CD8-positive, alpha-beta memory T cell (primary cell): ENCODE measurements around the gene MAP4K3. TPM values are rescaled to one million over a fixed set of nuclear protein-coding genes. Genes with fewer than 3 reads are reported as not detected.
A peak's percentile ranks its signal among the peaks of the same experiment; 100 is the strongest.

Experiments used
- CTCF ChIA-PET: fragments of 350-600 bp; sonication (Branson Sonifier 250); formaldehyde crosslinking; loops from one replicate; lab custom pipeline; 2021; ENCODE audit warnings: antibody characterized with exemption; lab: Charles Lee
- POLR2A ChIA-PET: fragments of 350-600 bp; sonication (Branson Sonifier 250); formaldehyde crosslinking; loops from one replicate; lab custom pipeline; 2021; ENCODE audit warnings: antibody characterized with exemption; lab: Charles Lee
- DNase-seq, 5 donors: peaks; one replicate each; pipeline versions ENCODE4 v3.0.0 to v3.0.0-alpha.2; 2020 to 2022; ENCODE audit warnings: mixed read lengths in 1 of 5
- H3K27ac ChIP-seq: one replicate; pipeline ENCODE4 v1.7.0; 2013; ENCODE audit warnings: low read depth, mild to moderate bottlenecking, low read length, moderate library complexity
- H3K27me3 ChIP-seq: 2 replicates; pipeline ENCODE4 v1.7.0; 2013; ENCODE audit warnings: low read length, mild to moderate bottlenecking; ENCODE audit not compliant: insufficient read depth, poor library complexity, severe bottlenecking
- H3K36me3 ChIP-seq: 2 replicates; pipeline ENCODE4 v1.7.0; 2013; ENCODE audit warnings: mild to moderate bottlenecking, low read length, moderate library complexity; ENCODE audit not compliant: insufficient read depth
- H3K4me1 ChIP-seq: 2 replicates; pipeline ENCODE4 v1.7.0; 2013; ENCODE audit warnings: mild to moderate bottlenecking, low read length, moderate library complexity; ENCODE audit not compliant: insufficient read depth
- H3K4me3 ChIP-seq: 2 replicates; pipeline ENCODE4 v1.7.0; 2013; ENCODE audit warnings: mild to moderate bottlenecking, low read length
- H3K9me3 ChIP-seq: 2 replicates; pipeline ENCODE4 v1.7.0; 2013; ENCODE audit warnings: mild to moderate bottlenecking, low read length
- H3K27ac Mint-ChIP-seq, 8 donors: one replicate each; pipeline ENCODE4 v1.8.0; 2020 to 2021; ENCODE audit warnings: mixed read lengths in 8 of 8, mild to moderate bottlenecking in 6 of 8, inconsistent platforms in 3 of 8, moderate library complexity in 3 of 8
- H3K27me3 Mint-ChIP-seq, 2 donors: one replicate each; pipeline ENCODE4 v1.8.0; 2020 to 2021; ENCODE audit warnings: mixed read lengths in 2 of 2, mild to moderate bottlenecking in 1 of 2, moderate library complexity in 1 of 2
- H3K36me3 Mint-ChIP-seq, 3 donors: one replicate each; pipeline ENCODE4 v1.8.0; 2020 to 2021; ENCODE audit warnings: mixed read lengths in 3 of 3, inconsistent platforms in 1 of 3, mild to moderate bottlenecking in 1 of 3
- H3K4me1 Mint-ChIP-seq, 3 donors: one replicate each; pipeline ENCODE4 v1.8.0; 2020 to 2021; ENCODE audit warnings: mixed read lengths in 3 of 3, inconsistent platforms in 1 of 3, mild to moderate bottlenecking in 1 of 3
- H3K4me3 Mint-ChIP-seq, 7 donors: one replicate each; pipeline ENCODE4 v1.8.0; 2020 to 2021; ENCODE audit warnings: mixed read lengths in 7 of 7, mild to moderate bottlenecking in 6 of 7, moderate library complexity in 4 of 7, inconsistent platforms in 2 of 7
- H3K9me3 Mint-ChIP-seq, 5 donors: one replicate each; pipeline ENCODE4 v1.8.0; 2020 to 2022; ENCODE audit warnings: mixed read lengths in 5 of 5, mild to moderate bottlenecking in 3 of 5, moderate library complexity in 2 of 5, inconsistent platforms in 1 of 5
- polyA plus RNA-seq: library from polyadenylated mRNA; unstranded; fragments of 300-500 nt; fragmentation: Illumina TruSeq; gene quantifications from one replicate; pipeline ENCODE4 v1.2.3, GENCODE V29; 2021
- total RNA-seq, 2 experiments: library from RNA; stranded (reverse); gene quantifications; one replicate each; pipeline ENCODE4 v1.2.3, GENCODE V29; 2021

Gene MAP4K3
- 1 to 10 TPM; 7.0 to 8.2 TPM for total RNA-seq
- polyA plus RNA-seq: 2.7 TPM

DNA sequence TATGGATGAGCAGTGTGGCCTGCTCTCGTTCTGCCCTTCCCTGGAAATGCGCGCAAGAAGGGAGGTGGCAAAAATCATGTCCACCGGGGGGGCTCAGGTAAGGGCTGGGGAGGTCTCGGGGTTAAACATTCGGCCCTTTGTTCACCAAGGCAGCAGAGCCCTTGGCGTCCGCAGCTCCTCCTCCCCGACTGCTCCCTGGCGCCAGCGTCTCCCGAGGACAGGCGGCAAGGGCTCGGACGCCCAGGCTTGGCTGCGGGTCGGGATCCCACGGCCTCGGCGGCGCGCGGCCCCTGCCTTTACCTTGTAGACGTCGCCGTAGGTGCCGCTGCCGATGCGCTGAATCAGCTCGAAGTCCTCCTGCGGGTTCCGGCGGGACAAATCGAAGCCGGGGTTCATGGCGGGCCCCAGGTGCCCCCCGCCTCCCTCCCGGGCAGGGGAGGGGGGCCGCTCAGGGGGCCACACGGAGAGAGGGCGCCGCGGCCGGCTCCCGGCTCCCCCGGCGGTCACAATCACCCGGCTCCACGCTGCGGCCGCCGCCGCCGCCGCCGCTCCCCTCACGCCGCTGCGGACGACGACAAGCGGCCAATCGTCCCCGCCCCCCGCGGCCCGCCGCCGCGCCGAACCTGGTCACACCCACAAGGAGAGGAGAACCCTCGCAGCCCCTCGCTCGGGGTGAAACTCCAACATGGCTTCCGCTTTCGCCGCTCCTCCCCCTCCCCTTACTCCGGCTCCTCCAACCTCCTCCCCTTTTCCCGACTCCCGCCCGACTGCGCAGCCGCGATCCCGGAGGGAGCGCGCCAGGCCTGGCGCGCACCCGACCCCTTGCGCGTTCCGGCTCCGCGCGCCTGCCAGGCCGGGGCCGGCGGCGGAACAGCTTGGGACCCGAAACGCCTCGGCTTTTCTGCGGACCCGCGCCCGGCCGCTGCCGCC lies at the start of gene MAP4K3:
Gene MAP4K3, minus strand, starts transcription at position 694 of the 930 bp plus-strand sequence. Its CDS starts 298 bp downstream, at position 396.
- Histone ChIP-seq H3K27me3 (no peaks in the 10 kb centered on the region), H3K4me3 (peak within 1 kb of the TSS; percentile 85), H3K9me3 (no peaks in the 10 kb centered on the region), H3K27ac (peak within 1 kb of the TSS; percentile 68), H3K4me1 (peaks cover 42% of the 10 kb centered on the region), H3K36me3 (no peaks in the 10 kb centered on the region)
- H3K4me1 Mint-ChIP-seq: peaks cover 42 to 60% (median 52%) of the 10 kb centered on the region in 3 donors
- H3K4me3 Mint-ChIP-seq: peak within 1 kb of the TSS; percentile 87 to 95 (median 93)
- H3K9me3 Mint-ChIP-seq: no peaks in the 10 kb centered on the region
- H3K36me3 Mint-ChIP-seq: peaks cover 0 to 8% (median 0%) of the 10 kb centered on the region in 3 donors
- DNase-seq: peak; percentile 54 to 78 (median 64)
- peak within 1 kb of the TSS; percentile 64 to 95 (median 84) for H3K27ac Mint-ChIP-seq
- no peaks in the 10 kb centered on the region for H3K27me3 Mint-ChIP-seq
- POLR2A ChIA-PET: no interaction called here
- CTCF ChIA-PET: interaction anchor here (0.8 to 1.5 kb wide), 4 partner anchors 9 to 57 kb away, joined by 3 to 4 read pairs (median 4); no protein-coding TSS in a partner anchor

- no peaks in the 10 kb centered on the region for H3K36me3 ChIP-seq
- H3K4me1 Mint-ChIP-seq: no peaks in the 10 kb centered on the region
- H3K9me3 ChIP-seq: no peaks in the 10 kb centered on the region
- H3K9me3 Mint-ChIP-seq: no peaks in the 10 kb centered on the region
- no peak overlapping the region for H3K4me3 Mint-ChIP-seq
- H3K27ac Mint-ChIP-seq: no peak overlapping the region
- peaks cover 1 to 15% of the 10 kb centered on the region in 2 donors for H3K27me3 Mint-ChIP-seq
- H3K36me3 Mint-ChIP-seq: no peaks in the 10 kb centered on the region
- no peak overlapping the region for H3K4me3 ChIP-seq
- H3K27me3 ChIP-seq: no peaks in the 10 kb centered on the region
- no peaks in the 10 kb centered on the region for H3K4me1 ChIP-seq
- ChIA-PET POLR2A (no interaction called here), CTCF (no interaction called here)
- no peak overlapping the region for H3K27ac ChIP-seq
- DNase-seq: no peak
Measured at GRCh38 chr2:39486071-39486470, 49.0 kb upstream of the MAP4K3 start.

GRCh38 chr2:39484620-39485495 lies 47.8 kb upstream of the MAP4K3 start:
- Histone ChIP-seq H3K27ac (no peak overlapping the region), H3K27me3 (no peaks in the 10 kb centered on the region), H3K4me1 (no peaks in the 10 kb centered on the region), H3K36me3 (no peaks in the 10 kb centered on the region), H3K9me3 (no peaks in the 10 kb centered on the region), H3K4me3 (no peak overlapping the region)
- no peak for DNase-seq
- ChIA-PET CTCF (no interaction called here), POLR2A (no interaction called here)
- Mint-ChIP-seq H3K4me1 (no peaks in the 10 kb centered on the region), H3K27ac (no peak overlapping the region), H3K4me3 (no peak overlapping the region), H3K36me3 (no peaks in the 10 kb centered on the region), H3K27me3 (peaks cover 0 to 12% of the 10 kb centered on the region in 2 donors), H3K9me3 (no peaks in the 10 kb centered on the region)

DNA sequence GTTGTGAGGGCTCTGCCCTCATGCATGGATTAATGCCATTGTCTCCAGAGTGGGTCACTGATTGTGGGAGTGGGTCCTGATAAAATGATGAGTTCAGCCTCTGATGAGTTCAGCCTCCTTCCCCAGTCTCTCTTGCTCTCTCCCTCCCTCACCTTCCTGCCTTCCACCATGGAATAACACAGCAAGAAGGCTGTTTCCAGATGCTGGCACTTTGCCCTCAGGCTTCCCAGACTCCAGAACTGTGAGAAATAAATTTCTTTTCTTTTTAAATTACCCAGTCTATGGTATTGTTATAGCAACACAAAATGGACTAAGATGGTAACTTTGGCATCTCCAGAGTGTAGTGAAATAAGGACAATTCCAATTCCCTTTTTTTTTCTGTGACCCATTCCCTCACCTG lies 47.1 kb upstream of the MAP4K3 start:
- Mint-ChIP-seq H3K9me3 (no peaks in the 10 kb centered on the region), H3K36me3 (no peaks in the 10 kb centered on the region), H3K27me3 (peaks cover 0 to 11% of the 10 kb centered on the region in 2 donors), H3K4me3 (no peak overlapping the region), H3K4me1 (no peaks in the 10 kb centered on the region), H3K27ac (no peak overlapping the region)
- DNase-seq: no peak
- CTCF ChIA-PET: no interaction called here
- Histone ChIP-seq H3K27ac (no peak overlapping the region), H3K4me3 (no peak overlapping the region), H3K27me3 (no peaks in the 10 kb centered on the region), H3K4me1 (no peaks in the 10 kb centered on the region), H3K36me3 (no peaks in the 10 kb centered on the region), H3K9me3 (no peaks in the 10 kb centered on the region)
- POLR2A ChIA-PET: no interaction called here

GRCh38 chr2:39483534-39483933 lies 46.4 kb upstream of the MAP4K3 start:
- CTCF ChIA-PET: no interaction called here
- Histone ChIP-seq H3K27me3 (no peaks in the 10 kb centered on the region), H3K4me3 (no peak overlapping the region), H3K9me3 (no peaks in the 10 kb centered on the region), H3K27ac (no peak overlapping the region), H3K4me1 (no peaks in the 10 kb centered on the region), H3K36me3 (no peaks in the 10 kb centered on the region)
- H3K4me3 Mint-ChIP-seq: no peak overlapping the region
- H3K36me3 Mint-ChIP-seq: peaks cover 0 to 3% (median 0%) of the 10 kb centered on the region in 3 donors
- H3K27me3 Mint-ChIP-seq: peaks cover 0 to 9% of the 10 kb centered on the region in 2 donors
- no peak for DNase-seq
- no peak overlapping the region for H3K27ac Mint-ChIP-seq
- H3K4me1 Mint-ChIP-seq: no peaks in the 10 kb centered on the region
- POLR2A ChIA-PET: no interaction called here
- no peaks in the 10 kb centered on the region for H3K9me3 Mint-ChIP-seq

DNA sequence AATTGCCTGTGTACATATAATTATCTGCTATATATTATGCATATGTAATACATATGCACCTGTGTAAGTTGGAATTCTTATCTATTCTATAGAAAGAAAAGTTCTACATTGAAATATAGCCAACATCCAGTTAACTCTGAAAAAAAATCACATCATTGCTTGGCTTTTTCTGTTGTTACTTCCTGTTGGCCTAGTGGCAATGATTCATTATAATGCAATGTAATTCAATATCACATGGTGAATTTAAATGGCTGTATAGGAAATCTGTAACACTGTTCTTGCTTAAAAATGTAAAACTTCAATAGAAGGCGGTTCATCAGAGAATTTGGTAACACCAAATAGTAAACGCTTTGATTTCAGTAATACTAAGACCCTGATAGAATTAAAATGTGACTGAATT lies 44.5 kb upstream of the MAP4K3 start:
- H3K36me3 Mint-ChIP-seq: peaks cover 8 to 16% (median 16%) of the 10 kb centered on the region in 3 donors
- no peak overlapping the region for H3K27ac Mint-ChIP-seq
- H3K4me3 ChIP-seq: no peak overlapping the region
- no peaks in the 10 kb centered on the region for H3K9me3 ChIP-seq
- H3K27ac ChIP-seq: no peak overlapping the region
- no peaks in the 10 kb centered on the region for H3K9me3 Mint-ChIP-seq
- no peak for DNase-seq
- no peaks in the 10 kb centered on the region for H3K4me1 Mint-ChIP-seq
- no peak overlapping the region for H3K4me3 Mint-ChIP-seq
- ChIA-PET CTCF (no interaction called here), POLR2A (no interaction called here)
- H3K4me1 ChIP-seq: no peaks in the 10 kb centered on the region
- peaks cover 0 to 9% of the 10 kb centered on the region in 2 donors for H3K27me3 Mint-ChIP-seq
- no peaks in the 10 kb centered on the region for H3K36me3 ChIP-seq
- no peaks in the 10 kb centered on the region for H3K27me3 ChIP-seq

DNA sequence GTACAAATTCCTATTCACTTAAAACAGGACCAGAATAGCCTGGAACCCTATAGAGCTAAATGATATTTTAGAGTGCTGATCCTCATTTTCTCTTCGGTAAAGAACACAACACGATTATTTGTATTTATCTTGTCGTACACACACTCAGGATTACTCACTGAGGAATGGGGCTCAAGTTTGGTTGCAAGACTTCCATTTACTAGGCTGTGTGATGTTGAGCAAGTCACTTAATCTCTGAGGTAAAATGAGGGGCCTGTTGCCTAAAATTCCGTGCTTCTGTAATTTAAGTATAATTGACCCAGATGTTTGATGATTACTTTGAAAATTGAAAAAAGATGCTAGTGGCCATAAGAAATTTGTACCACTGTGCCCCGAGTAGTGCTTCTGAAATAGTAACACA lies 42.6 kb upstream of the MAP4K3 start:
- no peaks in the 10 kb centered on the region for H3K9me3 ChIP-seq
- peaks cover 8 to 29% (median 20%) of the 10 kb centered on the region in 3 donors for H3K36me3 Mint-ChIP-seq
- ChIA-PET POLR2A (no interaction called here), CTCF (no interaction called here)
- H3K9me3 Mint-ChIP-seq: no peaks in the 10 kb centered on the region
- no peak overlapping the region for H3K4me3 ChIP-seq
- H3K4me3 Mint-ChIP-seq: no peak overlapping the region
- H3K36me3 ChIP-seq: no peaks in the 10 kb centered on the region
- H3K27me3 ChIP-seq: no peaks in the 10 kb centered on the region
- DNase-seq: no peak
- no peaks in the 10 kb centered on the region for H3K4me1 ChIP-seq
- H3K4me1 Mint-ChIP-seq: no peaks in the 10 kb centered on the region
- H3K27me3 Mint-ChIP-seq: no peaks in the 10 kb centered on the region
- H3K27ac Mint-ChIP-seq: peak overlapping the region in 1 of 8 donors; percentile 22
- H3K27ac ChIP-seq: no peak overlapping the region
